Measurements from ENCODE around the gene ABR. TPM values are rescaled to one million over a fixed set of nuclear protein-coding genes. Genes with fewer than 3 reads are reported as not detected.

Gene ABR
- total and polyA plus RNA-seq, 2 of the 13 experiments (the other 11 are each of a cell fraction or from before 2014, with no cell fraction given), result 12.4 to 40.4 TPM

- TF ChIP-seq SP2 (CRISPR knock-in tag; IDR thresholded peaks at IDR 0.05), result no peak
- no peak for TF ChIP-seq YY1 (IDR thresholded peaks at IDR 0.05; ENCODE audit: insufficient read depth, insufficient replicate concordance, low read depth, low read length)
- no peak for TF ChIP-seq SNAPC5 (CRISPR knock-in tag; IDR thresholded peaks at IDR 0.05; ENCODE audit: borderline replicate concordance)
- no peak for TF ChIP-seq ZNF30 (CRISPR knock-in tag; IDR thresholded peaks at IDR 0.05)
- TF ChIP-seq NFIC (IDR thresholded peaks at IDR 0.05; ENCODE audit: low read length), result no peak
- no peak for TF ChIP-seq CREB3 (CRISPR knock-in tag; IDR thresholded peaks at IDR 0.05)
- TF ChIP-seq HMG20B (CRISPR knock-in tag; conservative IDR thresholded peaks at IDR 0.05), result no peak
- no peak for TF ChIP-seq CSRNP1 (CRISPR knock-in tag; IDR thresholded peaks at IDR 0.05)
- no peak for TF ChIP-seq NCOR1 (IDR thresholded peaks at IDR 0.05; ENCODE audit: borderline replicate concordance, low read length)
- TF ChIP-seq CAMTA2 (CRISPR knock-in tag; IDR thresholded peaks at IDR 0.05; ENCODE audit: borderline replicate concordance), result no peak
- TF ChIP-seq TOE1 (CRISPR knock-in tag; IDR thresholded peaks at IDR 0.05), result no peak
- no peak for TF ChIP-seq ZNF75D (CRISPR knock-in tag; IDR thresholded peaks at IDR 0.05; ENCODE audit: borderline replicate concordance)
- no peak for TF ChIP-seq ZNF547 (CRISPR knock-in tag; IDR thresholded peaks at IDR 0.05)
- TF ChIP-seq SNAPC2 (CRISPR knock-in tag; IDR thresholded peaks at IDR 0.05), result no peak
- TF ChIP-seq FOXO4 (CRISPR knock-in tag; conservative IDR thresholded peaks at IDR 0.05), result no peak
- TF ChIP-seq ARNT2 (CRISPR knock-in tag; IDR thresholded peaks at IDR 0.05; ENCODE audit: low read depth), result 0 out of 2 replicates have a peak, but pooled peaks have one; percentile 19
- TF ChIP-seq ZNF562 (CRISPR knock-in tag; IDR thresholded peaks at IDR 0.05; ENCODE audit: borderline replicate concordance), result no peak
- TF ChIP-seq RBFOX2 (IDR thresholded peaks at IDR 0.05; ENCODE audit: low read depth, low read length), result peak; percentile 38; the same call in 1 of the 2 replicates
- no peak for TF ChIP-seq MTA1 (CRISPR knock-in tag; IDR thresholded peaks at IDR 0.05; ENCODE audit: borderline replicate concordance)
- TF ChIP-seq CCDC6 (CRISPR knock-in tag; IDR thresholded peaks at IDR 0.05), result no peak
- no peak for TF ChIP-seq U2AF1 (optimal IDR thresholded peaks at IDR 0.05; ENCODE audit: low read depth, low read length)
- TF ChIP-seq SMARCE1 (IDR thresholded peaks at IDR 0.05; ENCODE audit: borderline replicate concordance), result no peak
- TF ChIP-seq ZNF883 (CRISPR knock-in tag; IDR thresholded peaks at IDR 0.05; ENCODE audit: not compliant biosample characterization), result no peak
- TF ChIP-seq POGZ (CRISPR knock-in tag; IDR thresholded peaks at IDR 0.05), result no peak
- no peak for TF ChIP-seq SPEN (CRISPR knock-in tag; IDR thresholded peaks at IDR 0.05; ENCODE audit: low read depth)
Observed at GRCh38 chr17:978103-979093, 201.4 kb downstream of the ABR start (continued).
